Measurements from ENCODE around the gene COQ8A. TPM values are rescaled to one million over a fixed set of nuclear protein-coding genes. Genes with fewer than 3 reads are reported as not detected.

COQ8A gene
- polyA plus RNA-seq, 1 of the 3 experiments (the other 2 are of a cell fraction), result 11.8 TPM

DNA sequence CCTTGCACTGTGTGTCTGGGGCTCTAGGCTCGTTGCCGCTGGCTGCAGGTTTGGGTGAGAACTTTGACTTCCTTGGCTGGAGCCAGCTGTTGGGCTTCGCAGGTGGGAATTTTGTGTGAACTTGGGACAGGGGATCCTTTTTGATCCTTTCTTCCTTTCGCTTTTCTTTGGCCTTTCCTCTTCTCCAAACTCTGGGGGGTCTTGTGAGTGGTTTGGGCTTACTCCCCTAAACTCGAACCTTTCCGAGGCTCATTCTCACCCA lies 643 bp downstream of the COQ8A start:
- Histone ChIP-seq H3K4me2 (peak overlapping the region; percentile 92), H3K27ac (ENCODE audit: low read depth in 2 of 2, low read length in 1 of 2) (no peak overlapping the region), H3K4me3 (ENCODE audit: low read depth in 2 of 2, low read length in 1 of 2) (peak overlapping the region; percentile 61 to 75), H3K36me3 (replicated peaks in 1 of 2; ENCODE audit: control insufficient read depth in 1 of 2, insufficient read depth in 2 of 2, low read length in 1 of 2) (no peaks in the 10 kb centered on the region), H3K79me2 (ENCODE audit: insufficient read depth) (no peaks in the 10 kb centered on the region), H3K27me3 (ENCODE audit: insufficient read depth) (no peaks in the 10 kb centered on the region), H3K4me1 (ENCODE audit: control insufficient read depth in 1 of 2, insufficient read depth in 2 of 2, low read depth in 1 of 2, low read length in 1 of 2) (peaks cover 4 to 15% of the 10 kb centered on the region in 2 experiments; a peak in 2 of 4 replicates), H3K9me2 (no peaks in the 10 kb centered on the region), H3K9ac (peak overlapping the region; percentile 52; the same call in 1 of the 2 replicates), H2AFZ (ENCODE audit: low read depth) (peak overlapping the region; percentile 90; the same call in 1 of the 2 replicates), H3K9me3 (no peaks in the 10 kb centered on the region), H3F3A (replicated peaks; ENCODE audit: insufficient read depth) (peaks cover 6% of the 10 kb centered on the region), H4K20me1 (ENCODE audit: insufficient read depth) (no peaks in the 10 kb centered on the region)
- CTCF ChIA-PET, result interaction anchor here (0.6 to 1.5 kb wide), 2 partner anchors 466 to 532 kb away, joined by 3 read pairs; no protein-coding TSS in a partner anchor
- no peak for TF ChIP-seq RFX5 (IDR thresholded peaks at IDR 0.05; ENCODE audit: low read length)
- TF ChIP-seq GABPA (IDR thresholded peaks at IDR 0.05; ENCODE audit: low read depth), result no peak
- TF ChIP-seq, protein P1, sequence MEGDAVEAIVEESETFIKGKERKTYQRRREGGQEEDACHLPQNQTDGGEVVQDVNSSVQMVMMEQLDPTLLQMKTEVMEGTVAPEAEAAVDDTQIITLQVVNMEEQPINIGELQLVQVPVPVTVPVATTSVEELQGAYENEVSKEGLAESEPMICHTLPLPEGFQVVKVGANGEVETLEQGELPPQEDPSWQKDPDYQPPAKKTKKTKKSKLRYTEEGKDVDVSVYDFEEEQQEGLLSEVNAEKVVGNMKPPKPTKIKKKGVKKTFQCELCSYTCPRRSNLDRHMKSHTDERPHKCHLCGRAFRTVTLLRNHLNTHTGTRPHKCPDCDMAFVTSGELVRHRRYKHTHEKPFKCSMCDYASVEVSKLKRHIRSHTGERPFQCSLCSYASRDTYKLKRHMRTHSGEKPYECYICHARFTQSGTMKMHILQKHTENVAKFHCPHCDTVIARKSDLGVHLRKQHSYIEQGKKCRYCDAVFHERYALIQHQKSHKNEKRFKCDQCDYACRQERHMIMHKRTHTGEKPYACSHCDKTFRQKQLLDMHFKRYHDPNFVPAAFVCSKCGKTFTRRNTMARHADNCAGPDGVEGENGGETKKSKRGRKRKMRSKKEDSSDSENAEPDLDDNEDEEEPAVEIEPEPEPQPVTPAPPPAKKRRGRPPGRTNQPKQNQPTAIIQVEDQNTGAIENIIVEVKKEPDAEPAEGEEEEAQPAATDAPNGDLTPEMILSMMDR (IDR thresholded peaks at IDR 0.05), result no peak
- TF ChIP-seq, protein P2, sequence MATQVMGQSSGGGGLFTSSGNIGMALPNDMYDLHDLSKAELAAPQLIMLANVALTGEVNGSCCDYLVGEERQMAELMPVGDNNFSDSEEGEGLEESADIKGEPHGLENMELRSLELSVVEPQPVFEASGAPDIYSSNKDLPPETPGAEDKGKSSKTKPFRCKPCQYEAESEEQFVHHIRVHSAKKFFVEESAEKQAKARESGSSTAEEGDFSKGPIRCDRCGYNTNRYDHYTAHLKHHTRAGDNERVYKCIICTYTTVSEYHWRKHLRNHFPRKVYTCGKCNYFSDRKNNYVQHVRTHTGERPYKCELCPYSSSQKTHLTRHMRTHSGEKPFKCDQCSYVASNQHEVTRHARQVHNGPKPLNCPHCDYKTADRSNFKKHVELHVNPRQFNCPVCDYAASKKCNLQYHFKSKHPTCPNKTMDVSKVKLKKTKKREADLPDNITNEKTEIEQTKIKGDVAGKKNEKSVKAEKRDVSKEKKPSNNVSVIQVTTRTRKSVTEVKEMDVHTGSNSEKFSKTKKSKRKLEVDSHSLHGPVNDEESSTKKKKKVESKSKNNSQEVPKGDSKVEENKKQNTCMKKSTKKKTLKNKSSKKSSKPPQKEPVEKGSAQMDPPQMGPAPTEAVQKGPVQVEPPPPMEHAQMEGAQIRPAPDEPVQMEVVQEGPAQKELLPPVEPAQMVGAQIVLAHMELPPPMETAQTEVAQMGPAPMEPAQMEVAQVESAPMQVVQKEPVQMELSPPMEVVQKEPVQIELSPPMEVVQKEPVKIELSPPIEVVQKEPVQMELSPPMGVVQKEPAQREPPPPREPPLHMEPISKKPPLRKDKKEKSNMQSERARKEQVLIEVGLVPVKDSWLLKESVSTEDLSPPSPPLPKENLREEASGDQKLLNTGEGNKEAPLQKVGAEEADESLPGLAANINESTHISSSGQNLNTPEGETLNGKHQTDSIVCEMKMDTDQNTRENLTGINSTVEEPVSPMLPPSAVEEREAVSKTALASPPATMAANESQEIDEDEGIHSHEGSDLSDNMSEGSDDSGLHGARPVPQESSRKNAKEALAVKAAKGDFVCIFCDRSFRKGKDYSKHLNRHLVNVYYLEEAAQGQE (IDR thresholded peaks at IDR 0.05; ENCODE audit: low read depth, low read length), result no peak
- TF ChIP-seq SMC3 (IDR thresholded peaks at IDR 0.05; ENCODE audit: low read depth, low read length), result no peak
- TF ChIP-seq SIN3A (IDR thresholded peaks at IDR 0.05; ENCODE audit: borderline replicate concordance, low read depth, low read length), result no peak
- no peak for TF ChIP-seq TCF12 (IDR thresholded peaks at IDR 0.05)
- TF ChIP-seq EZH2phosphoT487 (IDR thresholded peaks at IDR 0.05; ENCODE audit: borderline replicate concordance, low read depth), result no peak
- TF ChIP-seq, protein P3, sequence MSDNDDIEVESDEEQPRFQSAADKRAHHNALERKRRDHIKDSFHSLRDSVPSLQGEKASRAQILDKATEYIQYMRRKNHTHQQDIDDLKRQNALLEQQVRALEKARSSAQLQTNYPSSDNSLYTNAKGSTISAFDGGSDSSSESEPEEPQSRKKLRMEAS (IDR thresholded peaks at IDR 0.05; ENCODE audit: low read depth), result no peak
- TF ChIP-seq GATA2 (CRISPR knock-in tag; IDR thresholded peaks at IDR 0.05), result no peak
- TF ChIP-seq TAF1 (IDR thresholded peaks at IDR 0.05; ENCODE audit: borderline replicate concordance, low read depth, low read length), result no peak
- no peak for TF ChIP-seq NRF1 (IDR thresholded peaks at IDR 0.05; ENCODE audit: low read depth, low read length)
- TF ChIP-seq FOXM1 (IDR thresholded peaks at IDR 0.05; ENCODE audit: low read depth), result no peak
- WGBS (ENCODE audit: low lambda C conversion rate), result 68% methylated on average over 5 of the region's 6 CpGs
- DNase-seq, result no peak
- POLR2A ChIA-PET, result interaction anchor here (1.0 kb wide), 1 partner anchor 378 kb away, joined by 3 read pairs; the partner anchor contains the start of gene CDC42BPA
